ENCODE data around the gene NSD1. TPM values are rescaled to one million over a fixed set of nuclear protein-coding genes. Genes with fewer than 3 reads are reported as not detected.

Gene NSD1
- total RNA-seq, 1 experiment from 2014 or later = 62.2 TPM

GRCh38 chr5:177269976-177270375 lies 136.4 kb downstream of the NSD1 start:
- peaks cover 20% of the 10 kb centered on the region; the same call in 1 of the 2 replicates for H3K36me3 ChIP-seq (ENCODE audit: low read depth)
- no TSS peak for BruUV-seq (replicated peaks)
- no peak overlapping the region for H3K27ac ChIP-seq
- H3K4me3 ChIP-seq = no peak overlapping the region
- TF ChIP-seq, protein P1, sequence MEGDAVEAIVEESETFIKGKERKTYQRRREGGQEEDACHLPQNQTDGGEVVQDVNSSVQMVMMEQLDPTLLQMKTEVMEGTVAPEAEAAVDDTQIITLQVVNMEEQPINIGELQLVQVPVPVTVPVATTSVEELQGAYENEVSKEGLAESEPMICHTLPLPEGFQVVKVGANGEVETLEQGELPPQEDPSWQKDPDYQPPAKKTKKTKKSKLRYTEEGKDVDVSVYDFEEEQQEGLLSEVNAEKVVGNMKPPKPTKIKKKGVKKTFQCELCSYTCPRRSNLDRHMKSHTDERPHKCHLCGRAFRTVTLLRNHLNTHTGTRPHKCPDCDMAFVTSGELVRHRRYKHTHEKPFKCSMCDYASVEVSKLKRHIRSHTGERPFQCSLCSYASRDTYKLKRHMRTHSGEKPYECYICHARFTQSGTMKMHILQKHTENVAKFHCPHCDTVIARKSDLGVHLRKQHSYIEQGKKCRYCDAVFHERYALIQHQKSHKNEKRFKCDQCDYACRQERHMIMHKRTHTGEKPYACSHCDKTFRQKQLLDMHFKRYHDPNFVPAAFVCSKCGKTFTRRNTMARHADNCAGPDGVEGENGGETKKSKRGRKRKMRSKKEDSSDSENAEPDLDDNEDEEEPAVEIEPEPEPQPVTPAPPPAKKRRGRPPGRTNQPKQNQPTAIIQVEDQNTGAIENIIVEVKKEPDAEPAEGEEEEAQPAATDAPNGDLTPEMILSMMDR (conservative IDR thresholded peaks at IDR 0.05) = no peak
- TF ChIP-seq EZH2 (IDR thresholded peaks at IDR 0.05; ENCODE audit: low read depth) = no peak
- intact Hi-C loops (cut with micrococcal nuclease; ENCODE audit: unreplicated experiment) = loop anchor here (10.0 kb wide), 1 partner anchor 225 kb away; no protein-coding TSS in a partner anchor
- H4K20me1 ChIP-seq (ENCODE audit: insufficient read depth) = no peaks in the 10 kb centered on the region
- CTCF ChIA-PET = no interaction called here
- no peaks in the 10 kb centered on the region for H3K9me3 ChIP-seq (ENCODE audit: insufficient read depth, low read depth)
- no peak for DNase-seq
- peaks cover 6% of the 10 kb centered on the region; the same call in 1 of the 2 replicates for H3F3A ChIP-seq (ENCODE audit: insufficient read depth, low read depth)
- H3K4me2 ChIP-seq = no peak overlapping the region
- H3K79me2 ChIP-seq (ENCODE audit: low read depth) = no peaks in the 10 kb centered on the region
- no peaks in the 10 kb centered on the region for H3K27me3 ChIP-seq (ENCODE audit: insufficient read depth, low read depth)
- H2AFZ ChIP-seq = no peak overlapping the region
- H3K9me2 ChIP-seq (ENCODE audit: insufficient read depth) = no peaks in the 10 kb centered on the region
- H3K4me1 ChIP-seq (replicated peaks; ENCODE audit: insufficient read depth) = no peaks in the 10 kb centered on the region
- POLR2A ChIA-PET (ENCODE audit: unreplicated experiment) = no interaction called here

- H3K79me2 ChIP-seq (ENCODE audit: low read depth) = no peaks in the 10 kb centered on the region
- H3K4me1 ChIP-seq (replicated peaks; ENCODE audit: insufficient read depth) = no peaks in the 10 kb centered on the region
- DNase-seq = no peak
- H4K20me1 ChIP-seq (ENCODE audit: insufficient read depth) = no peaks in the 10 kb centered on the region
- no peaks in the 10 kb centered on the region for H3K9me3 ChIP-seq (ENCODE audit: insufficient read depth, low read depth)
- ChIA-PET CTCF (no interaction called here), POLR2A (ENCODE audit: unreplicated experiment) (no interaction called here)
- TF ChIP-seq, protein P1 (conservative IDR thresholded peaks at IDR 0.05) = no peak
- no peak for TF ChIP-seq EZH2 (IDR thresholded peaks at IDR 0.05; ENCODE audit: low read depth)
- BruUV-seq (replicated peaks) = no TSS peak
- no peak overlapping the region for H2AFZ ChIP-seq
- H3K4me2 ChIP-seq = no peak overlapping the region
- no peaks in the 10 kb centered on the region for H3K9me2 ChIP-seq (ENCODE audit: insufficient read depth)
- intact Hi-C loops (cut with micrococcal nuclease; ENCODE audit: unreplicated experiment) = no loop called here
- H3K36me3 ChIP-seq (ENCODE audit: low read depth) = peaks cover 21% of the 10 kb centered on the region
- no peak overlapping the region for H3K27ac ChIP-seq
- no peak overlapping the region for H3K4me3 ChIP-seq
- no peaks in the 10 kb centered on the region for H3K27me3 ChIP-seq (ENCODE audit: insufficient read depth, low read depth)
- H3F3A ChIP-seq (ENCODE audit: insufficient read depth, low read depth) = peaks cover 6% of the 10 kb centered on the region; the same call in 1 of the 2 replicates
Measured at GRCh38 chr5:177270653-177271052, 137.1 kb downstream of the NSD1 start.

GRCh38 chr5:177271113-177271512 lies 137.5 kb downstream of the NSD1 start:
- BruUV-seq (replicated peaks) = no TSS peak
- Histone ChIP-seq H4K20me1 (ENCODE audit: insufficient read depth) (no peaks in the 10 kb centered on the region), H2AFZ (no peak overlapping the region), H3K9me3 (ENCODE audit: insufficient read depth, low read depth) (no peaks in the 10 kb centered on the region), H3F3A (ENCODE audit: insufficient read depth, low read depth) (peaks cover 6% of the 10 kb centered on the region; the same call in 1 of the 2 replicates), H3K27ac (no peak overlapping the region), H3K4me2 (no peak overlapping the region), H3K4me1 (replicated peaks; ENCODE audit: insufficient read depth) (no peaks in the 10 kb centered on the region), H3K36me3 (ENCODE audit: low read depth) (peaks cover 25% of the 10 kb centered on the region), H3K79me2 (ENCODE audit: low read depth) (no peaks in the 10 kb centered on the region), H3K4me3 (no peak overlapping the region), H3K27me3 (ENCODE audit: insufficient read depth, low read depth) (no peaks in the 10 kb centered on the region), H3K9me2 (ENCODE audit: insufficient read depth) (no peaks in the 10 kb centered on the region)
- intact Hi-C loops (cut with micrococcal nuclease; ENCODE audit: unreplicated experiment) = no loop called here
- ChIA-PET CTCF (no interaction called here), POLR2A (ENCODE audit: unreplicated experiment) (no interaction called here)
- no peak for DNase-seq
- TF ChIP-seq EZH2 (IDR thresholded peaks at IDR 0.05; ENCODE audit: low read depth) = no peak
- TF ChIP-seq, protein P1 (conservative IDR thresholded peaks at IDR 0.05) = no peak
